Activated T-cell treated with anti-CD3 and anti-CD28 coated beads for 48 hours (primary cell): ENCODE measurements around the gene ARHGAP1.

Source experiments
- DNase-seq: peaks from one replicate; pipeline ENCODE4 v3.0.0-alpha.2; 2020; ENCODE audit warnings: low read depth

Gene ARHGAP1

GRCh38 chr11:46694072-46694471 is 6.3 kb downstream of the ARHGAP1 start:
- DNase-seq, result no peak

DNA sequence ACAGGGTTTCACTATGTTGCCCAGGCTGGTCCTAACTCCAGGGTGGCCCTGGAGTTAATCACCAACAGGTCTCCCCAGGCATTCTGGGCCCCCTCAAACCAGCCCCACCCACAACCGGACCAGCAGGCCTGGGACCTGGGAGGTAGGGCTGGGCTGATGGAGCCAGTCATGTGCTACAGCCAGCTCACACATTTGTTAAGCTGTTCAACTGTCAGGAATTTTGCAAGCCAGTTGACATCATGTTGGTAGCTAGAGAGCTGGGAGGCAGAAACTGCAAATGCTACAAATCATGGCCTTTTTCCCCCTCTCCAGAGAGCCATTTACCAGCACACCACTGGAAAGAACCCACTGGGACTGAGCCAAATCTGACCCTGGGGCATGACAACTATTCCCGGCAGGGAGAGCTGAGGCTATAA is 6.8 kb downstream of the ARHGAP1 start:
- DNase-seq, result no peak

DNA sequence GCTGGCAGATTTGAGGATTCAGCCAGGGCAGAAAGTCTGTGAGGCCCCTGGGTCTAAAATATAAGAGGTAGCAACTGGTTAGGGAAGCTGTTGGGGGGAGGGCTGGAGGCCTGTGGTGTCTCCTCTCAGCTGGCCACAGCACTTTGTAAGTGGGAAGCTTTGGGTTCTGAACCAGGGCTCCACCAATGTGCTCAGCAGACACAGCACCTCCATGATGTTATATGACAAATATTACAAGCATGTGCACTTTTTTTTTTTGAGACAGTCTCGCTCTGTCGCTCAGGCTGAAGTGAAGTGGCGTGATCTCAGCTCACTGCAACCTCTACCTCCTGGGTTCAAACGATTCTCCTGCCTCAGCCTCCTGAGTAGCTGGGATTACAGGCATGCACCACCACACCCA is 8.0 kb downstream of the ARHGAP1 start:
- no peak for DNase-seq

- DNase-seq, result no peak
Measured at GRCh38 chr11:46690702-46691101, 9.7 kb downstream of the ARHGAP1 start.

DNA sequence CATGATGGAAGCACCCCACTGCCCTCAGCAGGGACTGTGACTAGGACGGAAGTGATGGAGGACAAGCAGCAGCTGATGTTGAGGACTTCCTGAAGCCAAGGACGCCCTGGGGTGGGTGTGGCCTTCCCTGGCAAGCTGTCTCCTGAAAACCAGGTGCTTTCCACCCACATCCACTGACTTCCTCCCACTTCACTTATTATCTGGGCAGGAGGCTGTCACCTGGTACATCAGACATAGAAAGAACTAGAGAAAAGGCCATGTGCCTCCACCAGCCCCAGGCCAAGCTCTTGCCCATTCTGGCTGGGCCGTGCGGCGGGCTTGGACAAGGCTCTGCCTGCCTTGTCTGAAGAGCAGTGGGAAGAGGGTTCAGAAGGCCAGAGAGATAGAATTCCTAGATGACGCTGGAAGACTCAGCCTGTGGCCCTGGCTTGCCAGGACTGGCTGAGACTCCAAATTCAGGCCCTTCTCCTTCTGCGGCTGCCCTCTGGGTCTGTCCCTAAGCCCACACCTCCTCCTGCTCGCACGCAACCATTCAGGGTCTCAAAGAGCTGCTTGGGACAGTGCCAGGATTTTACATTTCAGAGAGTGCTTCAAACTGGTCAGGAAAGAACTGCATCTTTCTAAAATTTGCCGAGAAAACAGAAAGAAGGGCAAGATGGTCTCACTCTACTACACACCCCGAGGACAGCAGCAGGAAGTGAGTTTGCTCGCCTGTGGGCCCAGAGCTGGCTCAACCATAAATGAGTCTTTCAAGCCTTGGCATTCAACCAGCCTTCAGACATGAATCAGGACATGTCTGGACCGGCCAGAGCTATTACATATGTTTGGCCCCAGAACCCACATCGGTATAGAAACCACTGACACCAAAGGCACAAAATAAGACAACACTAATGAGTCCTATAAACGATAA is 13.3 kb downstream of the ARHGAP1 start:
- no peak for DNase-seq

DNA sequence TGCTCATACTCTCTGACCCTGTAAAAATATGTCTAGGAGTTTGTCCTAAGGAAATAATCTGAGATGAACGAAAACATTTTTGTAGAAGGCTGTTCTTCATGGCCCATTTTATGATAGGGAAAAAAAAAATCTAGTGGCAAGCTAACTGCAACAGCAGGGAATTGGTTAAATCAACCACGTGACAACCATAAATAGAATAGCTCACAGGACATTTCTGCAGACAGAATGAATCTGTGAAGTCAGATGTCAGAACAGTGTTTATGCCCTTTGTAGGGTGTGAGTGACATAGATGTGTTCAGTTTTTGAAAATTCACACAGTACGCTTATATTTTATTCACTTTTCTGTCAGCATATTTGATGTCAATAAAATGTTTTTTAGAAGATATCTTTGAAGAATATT is 16.1 kb downstream of the ARHGAP1 start:
- no peak for DNase-seq

GRCh38 chr11:46682773-46683752 is 17.4 kb downstream of the ARHGAP1 start:
- no peak for DNase-seq

- DNase-seq, result no peak
Measured at GRCh38 chr11:46681814-46682213, 18.6 kb downstream of the ARHGAP1 start.

- no peak for DNase-seq
Measured at GRCh38 chr11:46680815-46681214, 19.6 kb downstream of the ARHGAP1 start.

DNA sequence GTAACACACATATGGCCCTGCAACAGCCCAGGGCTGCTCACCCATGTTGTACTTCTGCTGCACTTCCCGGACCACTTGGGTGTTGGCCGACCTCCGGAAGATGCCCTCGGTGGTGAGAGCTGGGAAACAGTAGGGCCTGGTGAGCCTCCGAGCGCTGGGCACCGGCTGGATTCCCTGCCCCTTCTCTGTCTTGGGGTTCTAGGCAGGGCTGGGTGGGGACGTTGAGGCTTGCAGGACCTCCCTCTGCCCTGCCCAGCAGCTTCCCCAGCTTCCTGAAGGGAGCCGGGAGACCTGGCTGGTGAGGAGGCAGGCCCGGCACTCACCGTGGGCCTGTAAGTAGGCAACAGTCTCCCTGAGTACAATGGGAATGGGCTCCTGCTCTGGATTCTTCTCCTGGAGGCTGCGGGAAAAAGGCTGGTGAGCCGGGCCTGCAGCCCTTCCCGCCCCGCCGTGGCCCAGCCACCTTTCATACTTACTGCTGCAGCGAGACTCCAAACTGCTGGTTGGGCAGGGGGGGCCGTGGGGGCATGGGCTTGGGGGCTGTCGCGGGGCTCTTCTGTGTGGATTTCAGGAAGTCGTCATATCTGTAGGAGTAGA is 20.2 kb downstream of the ARHGAP1 start:
- DNase-seq, result no peak

DNA sequence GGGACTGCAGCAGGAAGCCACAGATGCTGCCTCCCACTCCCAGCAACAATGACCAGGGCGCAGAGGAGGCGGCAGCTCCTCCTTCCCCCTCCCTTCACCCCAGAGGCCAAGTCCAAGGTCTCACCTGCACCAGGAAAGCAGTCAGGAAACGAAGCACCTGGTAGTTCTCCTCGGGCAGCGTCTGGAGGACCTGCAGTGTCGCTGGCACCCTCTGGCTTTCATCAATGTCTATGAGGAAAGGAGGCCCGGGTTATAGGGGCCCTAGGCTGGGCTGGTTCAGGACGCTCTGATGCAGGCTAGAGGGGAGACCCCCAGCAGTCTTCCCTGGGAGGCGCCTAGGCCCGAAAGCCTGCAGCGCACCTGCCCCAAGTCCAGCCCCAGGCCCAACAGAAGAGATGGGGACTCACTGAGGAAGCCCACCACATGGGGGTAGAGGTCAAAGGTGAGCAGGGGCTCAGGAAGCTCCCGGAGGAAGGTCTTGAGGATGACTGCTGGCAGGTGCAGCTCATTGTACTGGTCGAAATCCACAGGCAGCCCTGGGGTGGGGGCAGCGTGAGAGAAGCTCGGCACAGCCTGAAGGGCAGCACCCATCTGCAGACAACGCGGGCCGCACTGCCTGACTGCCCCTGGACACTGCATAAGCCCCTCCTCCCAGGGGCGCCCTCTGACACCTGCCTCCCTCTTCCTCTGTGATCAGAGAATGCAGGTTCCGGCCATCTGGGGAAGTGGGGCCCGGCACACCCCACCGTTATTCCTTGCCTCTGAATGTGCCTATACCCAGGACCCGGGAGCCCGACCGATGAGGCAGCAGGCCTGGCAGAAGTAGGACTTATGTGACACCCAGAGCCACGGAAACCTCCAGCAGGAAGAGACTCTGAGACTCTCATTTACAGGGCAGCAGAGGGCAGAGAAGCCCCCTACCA is 20.9 kb downstream of the ARHGAP1 start:
- DNase-seq, result no peak

DNA sequence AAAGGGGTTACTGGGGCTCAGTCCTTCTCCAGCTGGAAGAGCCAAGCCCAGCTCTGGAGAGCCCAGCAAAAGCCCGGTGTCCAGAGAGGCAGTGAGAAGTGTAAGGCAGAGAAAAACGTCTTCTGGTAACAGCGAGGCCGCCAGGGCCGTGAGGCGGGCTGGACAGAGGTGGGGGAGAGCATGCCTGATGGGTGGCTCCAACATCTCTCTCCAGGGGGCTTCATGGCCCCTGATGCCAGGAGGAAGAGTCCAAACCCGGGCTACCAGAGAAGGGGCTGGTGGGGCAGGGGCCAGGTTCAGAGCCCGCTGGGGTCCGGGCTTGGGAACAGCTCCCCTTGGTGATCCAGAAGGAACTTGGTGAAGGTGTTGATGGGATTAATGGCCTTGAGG is 21.7 kb downstream of the ARHGAP1 start:
- DNase-seq, result no peak

GRCh38 chr11:46677991-46678740 is 22.3 kb downstream of the ARHGAP1 start:
- no peak for DNase-seq

GRCh38 chr11:46677169-46677568 is 23.2 kb downstream of the ARHGAP1 start:
- DNase-seq, result no peak

DNA sequence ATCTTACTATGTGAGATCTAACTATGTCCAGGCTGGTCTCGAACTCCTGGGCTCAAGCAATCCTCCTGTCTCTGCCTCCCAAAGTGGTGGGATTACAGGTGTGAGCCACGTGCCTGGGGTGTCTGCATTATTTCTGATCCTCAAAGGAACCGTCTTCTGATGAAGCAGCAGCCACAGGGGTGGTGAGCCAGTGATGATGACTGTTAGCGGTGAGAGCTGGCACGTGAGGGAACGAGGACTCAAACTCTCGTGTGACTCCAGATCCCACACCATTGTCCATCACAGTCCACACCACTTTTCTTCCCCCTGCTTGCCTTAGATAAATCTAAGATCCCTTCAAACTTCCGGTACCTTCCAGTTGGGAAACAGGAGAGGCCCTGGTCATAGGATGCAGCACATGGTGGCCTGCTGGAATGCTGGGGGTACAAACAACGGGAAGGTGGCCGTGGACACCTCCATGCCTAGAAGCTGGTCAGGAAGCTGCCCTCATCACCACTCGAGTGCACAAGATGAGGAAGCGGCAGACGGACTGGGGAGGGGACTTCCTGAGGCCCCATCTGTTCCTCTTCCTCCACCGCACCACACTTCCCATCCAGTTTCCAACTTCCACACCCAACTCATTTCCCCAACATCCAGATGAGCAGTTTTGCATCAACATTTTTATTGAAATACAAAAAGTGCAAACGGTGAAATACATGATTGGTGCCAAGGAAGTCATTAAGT is 23.8 kb downstream of the ARHGAP1 start:
- no peak for DNase-seq

GRCh38 chr11:46675949-46676348 is 24.5 kb downstream of the ARHGAP1 start:
- DNase-seq, result no peak

- no peak for DNase-seq
Measured at GRCh38 chr11:46675288-46675851, 25.0 kb downstream of the ARHGAP1 start.

DNA sequence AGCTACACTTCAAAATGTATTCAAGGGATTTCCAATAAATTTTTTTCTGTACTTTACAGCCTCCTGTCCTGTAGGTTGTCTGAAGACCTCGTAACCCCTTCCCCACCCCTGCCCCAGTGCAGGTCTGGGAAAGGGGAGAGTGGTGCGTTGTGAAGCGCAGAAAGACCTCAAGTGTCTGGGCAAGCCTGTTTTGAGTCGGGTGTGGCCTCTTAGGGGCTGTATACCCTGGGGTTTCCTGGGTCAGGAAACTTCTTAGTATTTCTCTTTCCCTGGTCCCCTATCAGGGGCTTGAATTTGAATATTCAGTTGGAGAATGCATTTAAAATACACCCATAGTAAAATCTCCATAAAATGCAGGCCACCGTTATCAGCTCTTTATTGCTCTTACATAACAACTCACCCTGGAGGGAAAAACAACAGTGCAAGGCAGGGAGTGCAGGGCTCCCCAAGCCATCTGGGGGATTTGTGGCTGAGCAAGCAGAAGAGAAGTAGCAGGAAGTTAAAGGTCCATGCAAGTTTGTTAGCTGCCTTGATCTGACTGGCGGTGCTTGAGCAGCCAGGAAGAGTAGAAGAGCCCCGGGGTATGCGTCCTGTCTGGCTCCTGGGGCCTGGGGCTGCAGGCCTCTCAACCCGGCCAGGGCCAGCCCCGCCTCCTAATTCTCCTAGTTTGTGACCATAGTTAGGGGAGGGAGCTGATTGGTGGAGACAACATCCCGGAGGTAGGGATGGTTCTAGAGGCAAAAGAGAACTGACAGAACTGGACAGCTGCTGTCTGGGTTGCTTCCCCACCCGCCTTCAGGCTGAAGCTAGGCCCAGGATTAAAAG is 25.7 kb downstream of the ARHGAP1 start:
- DNase-seq, result no peak
